ENCODE results near the gene RELB. TPM values are rescaled to one million over a fixed set of nuclear protein-coding genes. Genes with fewer than 3 reads are reported as not detected.

The RELB gene
- total and polyA plus RNA-seq, 9 of the 15 experiments (the other 6 are each of a cell fraction or from before 2014, with no cell fraction given) = 0.15 to 1.1 (median 0.28) TPM; not detected in 2

DNA sequence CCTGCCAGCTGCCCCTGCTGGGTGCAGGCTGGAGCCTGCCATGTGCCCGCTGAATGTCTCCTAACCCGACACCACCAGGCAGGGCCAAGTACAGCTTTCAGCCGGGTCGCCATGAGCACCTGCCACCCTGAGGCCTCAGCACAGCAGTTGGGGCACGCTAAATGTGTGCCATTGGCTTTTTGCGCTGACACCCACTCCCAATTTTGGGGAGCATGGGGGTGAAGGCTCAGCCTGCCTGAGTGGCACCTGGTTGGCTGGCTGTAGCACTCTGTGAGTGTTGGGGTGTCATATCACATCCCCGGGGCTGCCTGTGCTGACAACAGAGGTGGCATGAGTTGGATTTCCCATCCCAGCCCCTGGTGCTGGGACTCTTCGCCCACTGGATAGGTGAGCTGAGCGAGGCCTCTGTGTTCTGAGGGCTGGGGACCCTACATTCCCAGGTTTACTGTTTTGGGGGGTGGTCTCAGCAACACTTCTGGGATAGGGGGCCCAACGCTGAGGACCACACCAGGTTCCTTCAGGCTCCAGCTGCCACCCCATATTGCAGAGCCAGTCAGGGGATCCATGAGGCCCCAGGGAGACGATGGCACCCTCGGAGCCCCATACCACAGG, 7.2 kb upstream of the RELB start:
- H3K79me2 ChIP-seq (ENCODE audit: control insufficient read depth, insufficient read depth, low read length) = no peaks in the 10 kb centered on the region
- peaks cover 39% of the 10 kb centered on the region; the same call in 1 of the 3 replicates for H3K36me3 ChIP-seq (ENCODE audit: control insufficient read depth, insufficient read depth, low read length)
- no peak overlapping the region for H3K27ac ChIP-seq (ENCODE audit: extremely low read depth, low read depth, low read length)
- POLR2A ChIA-PET = interaction anchor here (0.6 kb wide), 1 partner anchor 134 kb away, joined by 3 read pairs; no protein-coding TSS in a partner anchor
- H3K9ac ChIP-seq (ENCODE audit: insufficient read depth in 1 of 2, low read depth in 2 of 2, low read length in 2 of 2) = peak overlapping the region in 1 of 2 experiments; percentile 64; a peak in 2 of 4 replicates
- H2AFZ ChIP-seq (ENCODE audit: low read depth, low read length) = no peak overlapping the region
- no peaks in the 10 kb centered on the region for H4K20me1 ChIP-seq (replicated peaks; ENCODE audit: control insufficient read depth, insufficient read depth, low read length)
- ATAC-seq = no peak
- intact Hi-C loops (cut with micrococcal nuclease) (no loop called here), in situ Hi-C loops (cut with MboI) (no loop called here)
- H3K4me1 ChIP-seq (replicated peaks in 1 of 2; ENCODE audit: control insufficient read depth in 2 of 2, insufficient read depth in 2 of 2, low read length in 2 of 2) = peaks cover 0 to 20% of the 10 kb centered on the region in 2 experiments; a peak in 2 of 5 replicates
- H3K4me2 ChIP-seq (ENCODE audit: insufficient read depth, low read length) = no peak overlapping the region
- H3K27me3 ChIP-seq (ENCODE audit: control insufficient read depth in 2 of 2, insufficient read depth in 2 of 2, low read length in 2 of 2) = no peaks in the 10 kb centered on the region
- BruUV-seq (replicated peaks) = no TSS peak
- no peak overlapping the region for H3K4me3 ChIP-seq
- DNase-seq (ENCODE audit: extremely low read depth in 1 of 4, low spot score in 3 of 4) = no peak
- WGBS (ENCODE audit: insufficient coverage, low coverage, missing lambda C conversion rate) = 85% methylated on average over 10 of the region's 12 CpGs
- FAIRE-seq = no peak
- CTCF ChIA-PET (ENCODE audit: low intra/inter-chr PET ratio) = no interaction called here
- peak; percentile 61 for TF ChIP-seq POLR2G (IDR thresholded peaks at IDR 0.05; ENCODE audit: low read depth, low read length)
- peak; percentile 16 for TF ChIP-seq RBM22 (IDR thresholded peaks at IDR 0.05; ENCODE audit: low read depth, low read length, poor library complexity, severe bottlenecking)
- TF ChIP-seq PHF20 (IDR thresholded peaks at IDR 0.05; ENCODE audit: partially characterized antibody) = no peak
- peak; percentile 31; the same call in 1 of the 2 replicates for TF ChIP-seq SUPT5H (IDR thresholded peaks at IDR 0.05)
- TF ChIP-seq NFE2L1 (tag; IDR thresholded peaks at IDR 0.05; ENCODE audit: borderline replicate concordance, low read depth) = no peak
- TF ChIP-seq, protein P1, sequence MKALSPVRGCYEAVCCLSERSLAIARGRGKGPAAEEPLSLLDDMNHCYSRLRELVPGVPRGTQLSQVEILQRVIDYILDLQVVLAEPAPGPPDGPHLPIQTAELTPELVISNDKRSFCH (CRISPR knock-in tag; IDR thresholded peaks at IDR 0.05) = no peak
- TF ChIP-seq, protein P1 (tag; IDR thresholded peaks at IDR 0.05) = no peak
- peak; percentile 50; the same call in 1 of the 2 replicates for TF ChIP-seq POLR2A (conservative IDR thresholded peaks at IDR 0.05)
- no peak for TF ChIP-seq THRAP3 (IDR thresholded peaks at IDR 0.05; ENCODE audit: borderline replicate concordance)
- TF ChIP-seq, protein P2, sequence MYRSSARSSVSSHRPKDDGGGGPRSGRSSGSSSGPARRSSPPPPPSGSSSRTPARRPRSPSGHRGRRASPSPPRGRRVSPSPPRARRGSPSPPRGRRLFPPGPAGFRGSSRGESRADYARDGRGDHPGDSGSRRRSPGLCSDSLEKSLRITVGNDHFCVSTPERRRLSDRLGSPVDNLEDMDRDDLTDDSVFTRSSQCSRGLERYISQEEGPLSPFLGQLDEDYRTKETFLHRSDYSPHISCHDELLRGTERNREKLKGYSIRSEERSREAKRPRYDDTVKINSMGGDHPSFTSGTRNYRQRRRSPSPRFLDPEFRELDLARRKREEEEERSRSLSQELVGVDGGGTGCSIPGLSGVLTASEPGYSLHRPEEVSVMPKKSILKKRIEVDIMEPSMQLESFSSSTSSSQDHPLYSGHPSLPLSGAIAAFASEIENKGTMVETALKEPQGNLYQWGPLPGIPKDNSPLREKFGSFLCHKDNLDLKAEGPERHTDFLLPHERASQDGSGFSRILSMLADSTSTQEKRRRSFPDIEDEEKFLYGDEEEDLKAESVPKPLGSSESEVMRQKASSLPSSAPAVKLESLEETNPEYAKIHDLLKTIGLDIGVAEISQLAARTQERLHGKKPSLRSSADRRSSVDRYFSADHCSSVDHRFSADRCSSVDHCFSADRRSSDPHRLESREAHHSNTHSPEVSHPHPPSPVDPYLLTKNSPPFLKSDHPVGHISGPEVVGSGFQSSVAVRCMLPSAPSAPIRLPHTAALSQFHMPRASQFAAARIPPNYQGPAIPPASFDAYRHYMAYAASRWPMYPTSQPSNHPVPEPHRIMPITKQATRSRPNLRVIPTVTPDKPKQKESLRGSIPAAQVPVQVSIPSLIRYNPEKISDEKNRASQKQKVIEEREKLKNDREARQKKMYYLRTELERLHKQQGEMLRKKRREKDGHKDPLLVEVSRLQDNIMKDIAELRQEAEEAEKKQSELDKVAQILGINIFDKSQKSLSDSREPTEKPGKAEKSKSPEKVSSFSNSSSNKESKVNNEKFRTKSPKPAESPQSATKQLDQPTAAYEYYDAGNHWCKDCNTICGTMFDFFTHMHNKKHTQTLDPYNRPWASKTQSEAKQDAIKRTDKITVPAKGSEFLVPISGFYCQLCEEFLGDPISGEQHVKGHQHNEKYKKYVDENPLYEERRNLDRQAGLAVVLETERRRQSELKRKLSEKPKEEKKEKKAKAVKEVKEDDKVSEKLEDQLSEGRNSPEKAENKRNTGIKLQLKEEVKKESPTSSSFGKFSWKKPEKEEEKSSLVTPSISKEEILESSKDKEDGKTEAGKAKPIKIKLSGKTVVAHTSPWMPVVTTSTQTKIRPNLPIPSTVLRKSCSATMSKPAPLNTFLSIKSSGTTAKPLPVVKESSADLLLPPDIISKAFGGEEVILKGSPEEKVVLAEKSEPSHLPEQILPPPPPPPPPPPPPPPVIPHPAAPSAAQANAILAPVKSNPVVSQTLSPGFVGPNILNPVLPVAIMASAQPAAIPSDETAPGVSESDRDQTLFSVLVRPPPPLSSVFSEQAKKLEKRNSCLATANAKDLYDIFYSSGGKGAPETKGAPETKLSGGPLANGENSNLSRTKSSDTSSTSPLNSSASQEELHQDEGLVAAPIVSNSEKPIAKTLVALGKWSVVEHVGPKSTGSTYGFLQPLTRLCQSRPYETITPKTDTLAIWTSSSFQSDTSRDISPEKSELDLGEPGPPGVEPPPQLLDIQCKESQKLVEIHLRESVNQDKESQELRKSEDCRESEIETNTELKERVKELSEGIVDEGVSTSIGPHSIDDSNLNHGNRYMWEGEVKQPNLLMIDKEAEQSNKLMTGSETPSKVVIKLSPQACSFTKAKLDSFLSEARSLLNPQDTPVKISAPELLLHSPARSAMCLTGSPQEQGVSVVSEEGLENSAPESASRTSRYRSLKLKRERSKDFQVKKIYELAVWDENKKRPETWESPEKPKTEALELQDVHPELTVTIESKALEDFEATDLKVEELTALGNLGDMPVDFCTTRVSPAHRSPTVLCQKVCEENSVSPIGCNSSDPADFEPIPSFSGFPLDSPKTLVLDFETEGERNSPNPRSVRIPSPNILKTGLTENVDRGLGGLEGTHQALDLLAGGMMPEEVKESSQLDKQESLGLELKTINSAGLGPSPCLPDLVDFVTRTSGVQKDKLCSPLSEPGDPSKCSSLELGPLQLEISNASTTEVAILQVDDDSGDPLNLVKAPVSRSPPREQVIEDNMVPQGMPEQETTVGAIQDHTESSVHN (IDR thresholded peaks at IDR 0.05; ENCODE audit: borderline replicate concordance in 1 of 2, low read depth in 1 of 2) = no peak
- peak; percentile 71; the same call in 1 of the 2 replicates for TF ChIP-seq POLR2AphosphoS2 (IDR thresholded peaks at IDR 0.05; ENCODE audit: low read length)
- TF ChIP-seq ELF1 (tag; IDR thresholded peaks at IDR 0.05) = no peak
- H3K9me3 ChIP-seq (replicated peaks; ENCODE audit: control insufficient read depth, insufficient read depth, low read depth, low read length) = no peaks in the 10 kb centered on the region
- no peaks in the 10 kb centered on the region for H3K9me1 ChIP-seq (ENCODE audit: control insufficient read depth, insufficient read depth, low read length)

All from K562 (cell line).